Astrocyte of the spinal cord (primary cell): ENCODE measurements around the gene C15orf39.
A peak's percentile ranks its signal among the peaks of the same experiment; 100 is the strongest.

Experiments used
- DNase-seq: peaks from one replicate; pipeline ENCODE4 v3.0.0; 2011; ENCODE audit warnings: low read depth, low spot score
- H3K4me3 ChIP-seq: 2 replicates; pipeline ENCODE4 v1.5.1; 2011; ENCODE audit warnings: low read depth, mild to moderate bottlenecking, low read length, moderate library complexity
- in situ Hi-C: cut with HindIII; loops from 2 replicates; pipeline ENCODE4 v1.10.0; 2017; ENCODE audit warnings: low sequenced_read_pairs
- TF ChIP-seq, protein P1 (sequence below): IDR thresholded peaks from 2 replicates; pipeline ENCODE4 v1.5.1; 2012; ENCODE audit warnings: low read depth, mild to moderate bottlenecking, low read length, inconsistent platforms

Gene C15orf39

DNA sequence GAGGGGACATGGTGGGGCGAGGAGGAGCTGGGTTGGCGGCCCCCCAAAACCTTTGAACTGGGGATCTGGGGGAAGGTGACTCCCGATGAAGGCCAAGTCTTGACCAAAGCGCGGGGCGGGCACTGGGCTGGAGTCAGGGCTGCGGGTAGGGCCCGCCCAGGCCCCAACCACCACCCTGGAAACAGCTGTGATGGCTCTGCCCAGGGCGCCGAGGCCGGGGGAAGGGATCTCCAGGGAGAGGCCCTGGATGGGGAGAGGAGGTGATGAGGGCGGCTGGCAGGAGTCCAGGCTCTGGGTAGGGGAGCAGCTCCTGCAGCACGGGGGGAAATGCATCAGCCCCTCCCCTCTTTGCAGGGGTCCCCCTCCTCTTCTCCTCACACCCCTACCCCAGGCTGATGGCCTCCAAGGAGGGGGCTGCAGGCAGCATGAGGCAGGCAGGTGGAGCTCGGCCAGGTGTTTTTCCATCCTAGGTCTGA is 5.9 kb upstream of the C15orf39 start:
- DNase-seq: no peak
- H3K4me3 ChIP-seq: no peak overlapping the region
- in situ Hi-C loops: no loop called here
- TF ChIP-seq, protein P1, sequence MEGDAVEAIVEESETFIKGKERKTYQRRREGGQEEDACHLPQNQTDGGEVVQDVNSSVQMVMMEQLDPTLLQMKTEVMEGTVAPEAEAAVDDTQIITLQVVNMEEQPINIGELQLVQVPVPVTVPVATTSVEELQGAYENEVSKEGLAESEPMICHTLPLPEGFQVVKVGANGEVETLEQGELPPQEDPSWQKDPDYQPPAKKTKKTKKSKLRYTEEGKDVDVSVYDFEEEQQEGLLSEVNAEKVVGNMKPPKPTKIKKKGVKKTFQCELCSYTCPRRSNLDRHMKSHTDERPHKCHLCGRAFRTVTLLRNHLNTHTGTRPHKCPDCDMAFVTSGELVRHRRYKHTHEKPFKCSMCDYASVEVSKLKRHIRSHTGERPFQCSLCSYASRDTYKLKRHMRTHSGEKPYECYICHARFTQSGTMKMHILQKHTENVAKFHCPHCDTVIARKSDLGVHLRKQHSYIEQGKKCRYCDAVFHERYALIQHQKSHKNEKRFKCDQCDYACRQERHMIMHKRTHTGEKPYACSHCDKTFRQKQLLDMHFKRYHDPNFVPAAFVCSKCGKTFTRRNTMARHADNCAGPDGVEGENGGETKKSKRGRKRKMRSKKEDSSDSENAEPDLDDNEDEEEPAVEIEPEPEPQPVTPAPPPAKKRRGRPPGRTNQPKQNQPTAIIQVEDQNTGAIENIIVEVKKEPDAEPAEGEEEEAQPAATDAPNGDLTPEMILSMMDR: no peak

DNA sequence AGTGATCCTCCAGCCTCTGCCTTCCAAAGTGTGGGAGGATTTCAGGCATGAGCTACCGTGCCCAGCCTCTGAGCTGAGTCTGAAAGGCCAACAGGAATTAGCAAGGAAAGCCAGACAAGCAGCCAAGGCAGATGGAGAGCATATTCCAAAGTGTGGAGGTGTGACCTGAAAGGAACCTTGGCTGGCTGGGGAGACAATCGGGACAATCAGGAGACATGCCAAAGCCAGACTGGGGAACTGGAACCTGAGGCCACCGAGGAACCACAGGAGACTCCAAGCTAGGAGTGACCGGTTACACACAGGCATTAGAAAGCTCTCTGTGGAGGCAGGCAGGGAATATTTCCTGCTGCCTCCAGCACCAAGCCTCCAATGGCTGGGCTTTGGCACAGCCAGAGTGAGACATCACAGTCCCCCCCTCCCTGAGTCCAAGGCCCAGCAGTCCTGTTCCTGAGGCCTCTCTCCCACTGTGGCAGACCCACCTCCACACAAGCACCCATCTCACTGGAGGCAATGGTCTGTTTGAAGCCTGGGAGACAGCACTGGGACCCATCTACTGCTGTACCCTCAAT is 4.5 kb upstream of the C15orf39 start:
- no peak for DNase-seq
- H3K4me3 ChIP-seq: no peak overlapping the region

DNA sequence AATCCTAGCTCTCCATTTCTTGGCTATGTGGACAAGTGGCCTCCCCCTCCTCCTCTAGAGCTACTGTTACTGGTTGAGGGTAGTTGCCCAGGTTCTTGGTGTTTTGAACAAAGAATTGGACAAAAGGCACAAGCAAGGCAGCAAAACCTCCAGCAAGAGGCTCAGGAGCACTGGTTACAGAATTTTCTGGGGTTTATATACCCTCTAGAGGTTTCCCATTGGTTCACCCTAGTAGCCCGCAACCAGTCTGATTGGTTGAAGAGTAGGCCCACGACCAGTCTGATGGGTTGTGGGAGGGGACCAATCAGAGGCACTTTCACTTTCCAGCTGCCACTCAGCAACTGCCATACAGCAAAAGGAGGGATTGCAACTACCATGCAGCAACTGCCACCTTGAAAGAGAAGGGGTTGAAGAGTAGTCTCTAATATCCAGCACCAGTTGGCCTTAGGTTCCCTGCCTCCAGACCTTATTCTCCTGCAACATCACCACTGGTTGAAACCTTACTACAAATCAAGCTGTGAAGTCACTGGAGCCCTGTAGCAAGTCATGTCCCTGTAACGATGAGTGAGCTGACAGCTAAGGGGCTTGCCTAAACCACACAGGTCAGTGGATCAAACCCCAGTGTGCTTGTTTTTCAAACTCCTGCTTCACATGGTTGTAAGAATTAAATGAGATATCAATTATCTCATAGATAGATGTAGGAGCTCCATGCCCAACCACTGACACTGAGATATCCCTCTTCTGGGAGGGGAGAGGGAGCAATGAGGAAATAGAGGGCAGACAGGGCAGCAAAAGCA is 2.9 kb upstream of the C15orf39 start:
- DNase-seq: peak; percentile 31
- TF ChIP-seq, protein P1: no peak
- in situ Hi-C loops: no loop called here
- H3K4me3 ChIP-seq: no peak overlapping the region

More for the DNA sequence above, 4.5 kb upstream of the C15orf39 start:
- in situ Hi-C loops: no loop called here
- TF ChIP-seq, protein P1: no peak

DNA sequence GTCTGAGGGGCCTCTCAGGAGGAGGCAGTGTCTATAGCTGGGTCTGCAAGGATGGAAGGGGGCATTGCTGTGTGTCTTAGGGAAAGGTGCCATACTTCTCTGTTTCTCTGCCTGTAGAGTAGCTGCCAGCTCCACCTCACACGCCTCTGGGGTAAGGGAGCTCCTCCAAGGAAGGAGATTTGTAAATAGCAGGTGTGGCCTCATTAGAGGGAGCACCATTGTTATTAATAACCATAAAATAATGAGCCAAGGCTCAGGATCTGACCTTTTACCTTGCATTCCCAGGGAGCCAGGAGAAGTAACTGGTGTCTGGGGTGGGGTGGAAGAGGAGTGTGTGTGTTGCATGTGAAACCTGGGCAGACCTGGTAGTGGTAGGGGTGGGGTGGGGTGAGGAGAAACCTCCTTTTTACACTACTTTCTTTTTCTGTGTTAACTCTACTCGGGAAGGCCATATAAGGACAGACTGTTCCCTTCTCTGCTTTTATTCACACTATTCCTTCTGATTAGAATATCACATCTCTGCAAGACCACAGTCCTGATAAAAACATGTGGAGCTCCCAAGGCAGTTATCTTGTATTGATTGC is 2.2 kb upstream of the C15orf39 start:
- TF ChIP-seq, protein P1: no peak
- DNase-seq: no peak

DNA sequence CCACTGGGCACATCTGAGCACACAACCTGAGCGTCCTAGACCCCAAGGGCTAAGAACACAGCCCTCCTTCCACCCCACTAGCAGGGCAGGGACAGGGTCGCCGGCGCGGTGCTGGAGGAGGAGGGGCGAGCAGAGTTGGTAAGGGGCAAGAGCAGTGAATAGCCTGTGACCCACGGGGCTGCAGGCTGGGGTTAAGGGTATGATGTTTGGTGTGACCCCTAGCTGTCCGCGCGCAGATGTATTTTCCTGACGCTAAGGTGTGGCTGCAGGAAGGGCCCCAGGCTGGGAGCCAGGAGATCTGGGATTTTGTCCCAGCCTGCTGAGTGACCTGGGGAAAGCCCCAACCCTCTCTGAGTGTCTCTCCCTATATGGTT is 1.3 kb upstream of the C15orf39 start:
- no peak overlapping the region for H3K4me3 ChIP-seq
- in situ Hi-C loops: no loop called here
- DNase-seq: no peak

More for the DNA sequence above, 2.2 kb upstream of the C15orf39 start:
- no peak overlapping the region for H3K4me3 ChIP-seq
- in situ Hi-C loops: no loop called here

More for the DNA sequence above, 1.3 kb upstream of the C15orf39 start:
- TF ChIP-seq, protein P1: no peak
